Upper lobe of right lung (tissue), 1 donor: ENCODE measurements around the gene LAMA2. TPM values are rescaled to one million over a fixed set of nuclear protein-coding genes. Genes with fewer than 3 reads are reported as not detected.

ENCODE experiments used
- ATAC-seq: fragments of 200-7000 bp; cut with Tn5 transposase; one replicate; pipeline ENCODE4 v1.9.1; 2020; ENCODE audit warnings: mild to moderate bottlenecking, moderate library complexity
- DNase-seq: peaks from one replicate; pipeline ENCODE4 v3.0.0-alpha.2; 2020
- H3K27ac ChIP-seq: fragments of 200-600 bp; one replicate; pipeline ENCODE4 v1.8.0; 2022
- H3K27me3 ChIP-seq: fragments of 200-600 bp; one replicate; pipeline ENCODE4 v1.8.0; 2022; ENCODE audit warnings: mild to moderate bottlenecking
- H3K36me3 ChIP-seq: fragments of 200-600 bp; one replicate; pipeline ENCODE4 v1.8.0; 2022
- H3K4me1 ChIP-seq: fragments of 200-600 bp; one replicate; pipeline ENCODE4 v1.8.0; 2022
- H3K4me3 ChIP-seq: fragments of 200-600 bp; one replicate; pipeline ENCODE4 v1.8.0; 2022; ENCODE audit warnings: mild to moderate bottlenecking
- H3K9me3 ChIP-seq: fragments of 200-600 bp; one replicate; pipeline ENCODE4 v1.8.0; 2022
- intact Hi-C: fragments of 100-400 bp; cut with DNase I; formaldehyde crosslinking; loops from one replicate; pipeline ENCODE4 v1.11.0; 2022
- total RNA-seq: library from RNA; stranded (reverse); fragmentation: NEBNext Ultra II Directional; extraction: Animal tissue kit (Norgen Biotek cat#: 25700); gene quantifications from one replicate; pipeline ENCODE4 v1.2.1, GENCODE V29; 2021
- TF ChIP-seq, protein P1 (sequence below): fragments of 200-600 bp; IDR thresholded peaks from one replicate; pipeline ENCODE4 v1.8.0; 2022; ENCODE audit warnings: antibody characterized with exemption
- donor health status: DM: no; HTN: yes; CAD: no; lungs with severe emphysema.

LAMA2 gene
- total RNA-seq, 1 donor from 2014 or later, result 42.1 TPM

- Histone ChIP-seq H3K4me1 (no peaks in the 10 kb centered on the region), H3K27ac (no peak overlapping the region), H3K27me3 (no peaks in the 10 kb centered on the region), H3K36me3 (no peaks in the 10 kb centered on the region), H3K9me3 (no peaks in the 10 kb centered on the region), H3K4me3 (no peak overlapping the region)
- no peak for DNase-seq
- TF ChIP-seq, protein P1, sequence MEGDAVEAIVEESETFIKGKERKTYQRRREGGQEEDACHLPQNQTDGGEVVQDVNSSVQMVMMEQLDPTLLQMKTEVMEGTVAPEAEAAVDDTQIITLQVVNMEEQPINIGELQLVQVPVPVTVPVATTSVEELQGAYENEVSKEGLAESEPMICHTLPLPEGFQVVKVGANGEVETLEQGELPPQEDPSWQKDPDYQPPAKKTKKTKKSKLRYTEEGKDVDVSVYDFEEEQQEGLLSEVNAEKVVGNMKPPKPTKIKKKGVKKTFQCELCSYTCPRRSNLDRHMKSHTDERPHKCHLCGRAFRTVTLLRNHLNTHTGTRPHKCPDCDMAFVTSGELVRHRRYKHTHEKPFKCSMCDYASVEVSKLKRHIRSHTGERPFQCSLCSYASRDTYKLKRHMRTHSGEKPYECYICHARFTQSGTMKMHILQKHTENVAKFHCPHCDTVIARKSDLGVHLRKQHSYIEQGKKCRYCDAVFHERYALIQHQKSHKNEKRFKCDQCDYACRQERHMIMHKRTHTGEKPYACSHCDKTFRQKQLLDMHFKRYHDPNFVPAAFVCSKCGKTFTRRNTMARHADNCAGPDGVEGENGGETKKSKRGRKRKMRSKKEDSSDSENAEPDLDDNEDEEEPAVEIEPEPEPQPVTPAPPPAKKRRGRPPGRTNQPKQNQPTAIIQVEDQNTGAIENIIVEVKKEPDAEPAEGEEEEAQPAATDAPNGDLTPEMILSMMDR, result no peak
- no peak for ATAC-seq
- intact Hi-C loops, result no loop called here
These were observed 357.0 kb downstream of the LAMA2 start for GRCh38 chr6:129239825-129240491.

GRCh38 chr6:129240492-129240853 is 357.5 kb downstream of the LAMA2 start:
- Histone ChIP-seq H3K4me1 (no peaks in the 10 kb centered on the region), H3K27ac (no peak overlapping the region), H3K36me3 (no peaks in the 10 kb centered on the region), H3K27me3 (no peaks in the 10 kb centered on the region), H3K9me3 (no peaks in the 10 kb centered on the region), H3K4me3 (no peak overlapping the region)
- intact Hi-C loops, result no loop called here
- TF ChIP-seq, protein P1, result no peak
- DNase-seq, result no peak
- no peak for ATAC-seq

GRCh38 chr6:129242546-129242945 is 359.6 kb downstream of the LAMA2 start:
- no peaks in the 10 kb centered on the region for H3K9me3 ChIP-seq
- no peak overlapping the region for H3K27ac ChIP-seq
- TF ChIP-seq, protein P1, result no peak
- DNase-seq, result no peak
- no peaks in the 10 kb centered on the region for H3K4me1 ChIP-seq
- H3K36me3 ChIP-seq, result no peaks in the 10 kb centered on the region
- no peak overlapping the region for H3K4me3 ChIP-seq
- no peaks in the 10 kb centered on the region for H3K27me3 ChIP-seq
- no peak for ATAC-seq
- intact Hi-C loops, result no loop called here

- Histone ChIP-seq H3K4me3 (no peak overlapping the region), H3K9me3 (no peaks in the 10 kb centered on the region), H3K36me3 (no peaks in the 10 kb centered on the region), H3K27me3 (no peaks in the 10 kb centered on the region), H3K27ac (no peak overlapping the region), H3K4me1 (no peaks in the 10 kb centered on the region)
- TF ChIP-seq, protein P1, result no peak
- intact Hi-C loops, result no loop called here
- no peak for ATAC-seq
- DNase-seq, result no peak
These were observed 360.4 kb downstream of the LAMA2 start for GRCh38 chr6:129243377-129243776.

DNA sequence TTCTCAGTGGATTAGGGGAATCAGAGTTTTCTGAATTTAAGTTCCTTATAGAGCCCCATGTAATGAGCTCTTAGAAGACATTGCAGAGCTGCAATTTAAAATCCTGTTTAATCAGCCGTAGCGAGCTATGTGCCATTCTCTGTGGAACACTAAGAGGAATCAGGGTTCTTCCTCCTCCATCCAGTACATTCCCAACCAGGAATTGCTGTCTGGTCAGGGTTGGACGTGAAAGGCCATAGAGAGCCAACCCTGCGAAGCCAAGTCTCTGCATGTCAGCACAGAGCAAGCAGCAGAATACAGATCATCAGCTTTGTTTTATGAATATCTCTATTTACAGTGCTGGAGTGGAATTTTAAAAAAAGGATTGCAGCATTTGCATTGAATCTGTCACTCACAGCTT is 366.0 kb downstream of the LAMA2 start:
- intact Hi-C loops, result no loop called here
- TF ChIP-seq, protein P1, result no peak
- no peaks in the 10 kb centered on the region for H3K36me3 ChIP-seq
- DNase-seq (no peak), ATAC-seq (no peak)
- H3K4me3 ChIP-seq, result no peak overlapping the region
- no peaks in the 10 kb centered on the region for H3K4me1 ChIP-seq
- no peaks in the 10 kb centered on the region for H3K27me3 ChIP-seq
- H3K27ac ChIP-seq, result no peak overlapping the region
- H3K9me3 ChIP-seq, result no peaks in the 10 kb centered on the region
